Activated CD8-positive, alpha-beta T cell treated with anti-CD3 and anti-CD28 coated beads for 36 hours (primary cell): ENCODE measurements around the gene NEURL1. TPM values are rescaled to one million over a fixed set of nuclear protein-coding genes. Genes with fewer than 3 reads are reported as not detected.

Experiments used
- ATAC-seq: fragments of 200-7000 bp; cut with Tn5 transposase; one replicate; pipeline ENCODE4 v1.10.0; 2021; ENCODE audit warnings: mild to moderate bottlenecking, moderate library complexity
- CTCF ChIA-PET: fragments of 350-600 bp; sonication (Branson Sonifier 250); formaldehyde crosslinking; loops from one replicate; lab custom pipeline; 2021; ENCODE audit warnings: antibody characterized with exemption; lab: Charles Lee
- POLR2A ChIA-PET: fragments of 350-600 bp; sonication (Branson Sonifier 250); formaldehyde crosslinking; loops from one replicate; lab custom pipeline; 2021; ENCODE audit warnings: antibody characterized with exemption; lab: Charles Lee
- DNase-seq: peaks from one replicate; pipeline ENCODE4 v3.0.0-alpha.2; 2020
- H3K27ac Mint-ChIP-seq: one replicate; pipeline ENCODE4 v1.8.0; 2021; ENCODE audit warnings: mild to moderate bottlenecking, mixed read lengths
- H3K27me3 Mint-ChIP-seq: one replicate; pipeline ENCODE4 v1.8.0; 2021; ENCODE audit warnings: mixed read lengths
- H3K36me3 Mint-ChIP-seq: one replicate; pipeline ENCODE4 v1.8.0; 2021; ENCODE audit warnings: low read depth, mixed read lengths
- H3K4me1 Mint-ChIP-seq: one replicate; pipeline ENCODE4 v1.8.0; 2021; ENCODE audit warnings: low read depth, mixed read lengths
- H3K4me3 Mint-ChIP-seq: one replicate; pipeline ENCODE4 v1.8.0; 2021; ENCODE audit warnings: mild to moderate bottlenecking, moderate library complexity, mixed read lengths
- H3K9me3 Mint-ChIP-seq: one replicate; pipeline ENCODE4 v1.8.0; 2021; ENCODE audit warnings: mixed read lengths
- CTCF ChIP-seq: fragments of 200-600 bp; IDR thresholded peaks from one replicate; pipeline ENCODE4 v1.8.0; 2022; ENCODE audit warnings: antibody characterized with exemption, mild to moderate bottlenecking
- intact Hi-C: fragments of 100-400 bp; cut with micrococcal nuclease; formaldehyde crosslinking; loops from one replicate; pipeline ENCODE4 v1.10.0; 2022
- total RNA-seq, 2 experiments: library from RNA; stranded (reverse); gene quantifications; one replicate each; pipeline ENCODE4 v1.2.3, GENCODE V29; 2021

NEURL1 gene
- total RNA-seq, 2 experiments from 2014 or later, result 1.7 to 1.9 TPM

DNA sequence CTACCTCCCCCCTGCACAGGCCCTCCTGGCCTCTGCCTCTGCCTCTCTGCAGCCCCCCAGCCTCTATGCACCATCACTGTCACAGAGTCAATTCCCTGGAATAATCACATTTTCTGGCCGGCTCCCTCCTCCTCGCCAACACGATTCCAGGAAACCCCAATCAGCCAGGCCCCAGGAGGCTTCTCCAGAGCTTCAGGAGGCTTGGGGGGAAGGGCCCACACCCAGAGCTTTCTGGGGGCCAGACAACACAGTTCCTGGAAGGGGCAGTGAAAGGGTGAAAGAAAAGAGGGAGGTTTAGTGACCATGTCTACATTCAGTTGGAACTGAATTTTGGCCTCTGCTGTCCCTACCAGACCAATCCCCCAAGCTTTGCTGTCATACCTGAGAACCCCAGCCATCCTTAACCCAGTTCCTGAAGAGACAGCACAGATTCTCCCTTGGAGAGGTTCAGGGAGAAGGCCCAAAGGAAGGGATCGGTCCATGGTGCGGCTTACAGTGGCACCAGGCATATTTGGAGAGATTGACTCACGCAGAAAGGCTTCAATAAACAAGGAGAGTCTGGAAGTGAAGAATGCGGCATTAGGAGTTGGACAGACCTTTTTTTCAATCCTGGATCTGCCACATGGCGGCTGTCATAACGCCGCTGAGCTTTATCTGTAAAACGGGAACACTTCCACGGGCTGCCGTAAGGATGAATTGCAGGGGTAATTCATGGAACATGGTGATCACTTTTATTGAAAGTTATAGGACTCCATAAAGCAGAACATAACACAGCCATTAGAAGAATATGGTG is 89.0 kb downstream of the NEURL1 start:
- peaks cover 1% of the 10 kb centered on the region for H3K36me3 Mint-ChIP-seq
- no peak overlapping the region for H3K4me3 Mint-ChIP-seq
- H3K9me3 Mint-ChIP-seq, result no peaks in the 10 kb centered on the region
- intact Hi-C loops, result no loop called here
- no peak for DNase-seq
- ATAC-seq, result no peak
- TF ChIP-seq CTCF, result no peak
- CTCF ChIA-PET, result interaction anchor here (1.0 to 4.7 kb wide), 6 partner anchors 9 to 104 kb away, joined by 3 to 27 read pairs (median 4); no protein-coding TSS in a partner anchor
- POLR2A ChIA-PET, result interaction anchor here (0.5 kb wide), 1 partner anchor 345 kb away, joined by 4 read pairs; no protein-coding TSS in a partner anchor
- peaks cover 1% of the 10 kb centered on the region for H3K27me3 Mint-ChIP-seq
- H3K4me1 Mint-ChIP-seq, result peaks cover 6% of the 10 kb centered on the region
- no peak overlapping the region for H3K27ac Mint-ChIP-seq

- Mint-ChIP-seq H3K27ac (peak overlapping the region; percentile 87), H3K36me3 (peaks cover 1% of the 10 kb centered on the region), H3K4me1 (peaks cover 6% of the 10 kb centered on the region), H3K9me3 (no peaks in the 10 kb centered on the region), H3K4me3 (peak overlapping the region; percentile 80), H3K27me3 (peaks cover 1% of the 10 kb centered on the region)
- DNase-seq, result no peak
- no peak for TF ChIP-seq CTCF
- intact Hi-C loops, result no loop called here
- peak; percentile 19 for ATAC-seq
- CTCF ChIA-PET, result interaction anchor here (1.4 to 4.7 kb wide), 3 partner anchors 10 to 102 kb away, joined by 5 to 27 read pairs (median 7); no protein-coding TSS in a partner anchor
- POLR2A ChIA-PET, result no interaction called here
These were observed 90.3 kb downstream of the NEURL1 start for GRCh38 chr10:103583871-103584215.

GRCh38 chr10:103584216-103585010 is 90.9 kb downstream of the NEURL1 start:
- H3K4me3 Mint-ChIP-seq, result peak overlapping the region; percentile 80
- intact Hi-C loops, result no loop called here
- H3K4me1 Mint-ChIP-seq, result peaks cover 6% of the 10 kb centered on the region
- DNase-seq, result peak; percentile 71
- ChIA-PET POLR2A (interaction anchor here (1.0 kb wide), 1 partner anchor 9 kb away, joined by 3 read pairs; no protein-coding TSS in a partner anchor), CTCF (interaction anchor here (0.8 to 1.9 kb wide), 3 partner anchors 9 to 102 kb away, joined by 3 to 7 read pairs (median 4); no protein-coding TSS in a partner anchor)
- peak overlapping the region; percentile 87 for H3K27ac Mint-ChIP-seq
- peaks cover 1% of the 10 kb centered on the region for H3K27me3 Mint-ChIP-seq
- TF ChIP-seq CTCF, result no peak
- peak; percentile 68 for ATAC-seq
- H3K36me3 Mint-ChIP-seq, result peaks cover 1% of the 10 kb centered on the region
- H3K9me3 Mint-ChIP-seq, result no peaks in the 10 kb centered on the region

- Mint-ChIP-seq H3K27me3 (peaks cover 1% of the 10 kb centered on the region), H3K9me3 (no peaks in the 10 kb centered on the region), H3K4me1 (peaks cover 6% of the 10 kb centered on the region), H3K27ac (peak overlapping the region; percentile 49), H3K36me3 (peaks cover 1% of the 10 kb centered on the region), H3K4me3 (peak overlapping the region; percentile 57)
- TF ChIP-seq CTCF, result no peak
- POLR2A ChIA-PET, result interaction anchor here (1.0 kb wide), 1 partner anchor 8 kb away, joined by 3 read pairs; no protein-coding TSS in a partner anchor
- intact Hi-C loops, result no loop called here
- DNase-seq, result no peak
- ATAC-seq, result no peak
- CTCF ChIA-PET, result interaction anchor here (0.8 to 1.9 kb wide), 3 partner anchors 9 to 101 kb away, joined by 3 to 7 read pairs (median 3); no protein-coding TSS in a partner anchor
These were observed 91.5 kb downstream of the NEURL1 start for GRCh38 chr10:103585011-103585405.
